Loucy (cell line): Measurements from ENCODE around the gene ATP9A.

Experiments used
- CTCF ChIP-seq: fragments of 200-600 bp; sonication (generic); conservative IDR thresholded peaks from 2 replicates; pipeline ENCODE4 v1.5.1; 2014; ENCODE audit warnings: mild to moderate bottlenecking, antibody characterized with exemption, low read length
- EZH2phosphoT487 ChIP-seq: fragments of 200-600 bp; IDR thresholded peaks from 2 replicates; pipeline ENCODE4 v1.6.1; 2018; ENCODE audit warnings: antibody characterized with exemption, mild to moderate bottlenecking, moderate library complexity, borderline replicate concordance

DNA sequence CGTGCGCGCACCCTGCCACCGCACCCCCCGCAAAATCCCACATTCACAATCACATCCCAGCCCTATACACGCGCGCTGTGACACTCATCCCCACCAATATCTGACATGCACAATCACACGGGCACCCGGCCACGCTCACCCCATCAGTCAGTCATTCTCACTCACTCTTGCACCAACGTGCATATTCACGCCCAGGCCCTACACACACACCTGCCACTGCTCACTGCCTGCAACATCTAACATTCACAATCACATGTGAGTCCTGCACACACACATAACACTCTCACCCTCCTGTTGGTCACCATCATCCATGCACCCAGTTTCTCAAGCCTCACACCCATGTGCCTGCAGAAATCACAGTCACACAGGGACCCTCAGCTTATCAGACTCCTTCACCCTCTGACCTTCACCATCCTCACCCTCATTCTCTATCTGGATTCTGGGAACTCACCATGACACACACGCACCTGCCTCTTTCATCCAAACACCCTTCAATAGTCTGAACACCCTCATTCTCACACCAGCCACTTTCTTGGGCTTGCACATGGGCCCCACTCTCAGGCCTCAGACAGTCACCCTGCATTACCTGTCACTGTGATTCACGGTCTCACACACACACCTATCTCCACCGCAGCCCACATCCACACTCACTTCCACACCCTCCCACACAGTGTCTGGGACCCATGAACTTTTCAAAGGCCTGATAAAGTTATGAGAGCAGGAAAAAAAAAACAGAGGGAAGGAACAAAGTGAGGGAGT lies 748 bp upstream of the ATP9A start:
- TF ChIP-seq CTCF: no peak
- TF ChIP-seq EZH2phosphoT487: no peak
